Hematopoietic multipotent progenitor cell treated with erythropoietin and hydrocortisone succinate and interleukin-3 and kit ligand, for 8 days (in vitro differentiated cells): ENCODE results near the gene KCNJ3.

Source experiments
- DNase-seq: peaks from one replicate; pipeline ENCODE4 v3.0.0-alpha.2; 2015

The KCNJ3 gene, protein sequence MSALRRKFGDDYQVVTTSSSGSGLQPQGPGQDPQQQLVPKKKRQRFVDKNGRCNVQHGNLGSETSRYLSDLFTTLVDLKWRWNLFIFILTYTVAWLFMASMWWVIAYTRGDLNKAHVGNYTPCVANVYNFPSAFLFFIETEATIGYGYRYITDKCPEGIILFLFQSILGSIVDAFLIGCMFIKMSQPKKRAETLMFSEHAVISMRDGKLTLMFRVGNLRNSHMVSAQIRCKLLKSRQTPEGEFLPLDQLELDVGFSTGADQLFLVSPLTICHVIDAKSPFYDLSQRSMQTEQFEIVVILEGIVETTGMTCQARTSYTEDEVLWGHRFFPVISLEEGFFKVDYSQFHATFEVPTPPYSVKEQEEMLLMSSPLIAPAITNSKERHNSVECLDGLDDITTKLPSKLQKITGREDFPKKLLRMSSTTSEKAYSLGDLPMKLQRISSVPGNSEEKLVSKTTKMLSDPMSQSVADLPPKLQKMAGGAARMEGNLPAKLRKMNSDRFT

DNA sequence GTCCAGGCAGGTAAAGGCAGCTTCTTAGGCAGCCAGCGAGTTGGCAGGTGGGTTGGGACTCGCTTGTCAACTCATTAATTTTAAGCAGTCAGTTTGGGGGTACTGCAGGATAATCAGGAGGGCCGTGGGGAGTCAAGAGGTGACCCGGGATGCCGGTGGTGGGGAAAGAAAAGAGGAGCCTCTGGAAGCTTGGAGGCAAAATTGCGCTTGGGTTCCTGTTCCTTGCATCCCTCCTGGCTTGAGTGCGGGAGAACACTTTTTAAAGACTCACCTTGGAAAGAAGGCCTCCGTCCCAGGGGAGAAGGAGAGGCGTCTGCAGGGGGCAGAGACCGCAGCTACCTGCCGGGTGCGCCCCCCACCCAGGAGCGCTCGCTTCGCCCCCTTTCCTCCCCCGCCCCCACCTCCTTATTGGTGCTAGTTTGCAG, at the start of gene KCNJ3:
TSS of gene KCNJ3 (plus strand) at position 400 of the 425 bp plus-strand sequence. CDS start 81 bp downstream, outside the sequence.
- no peak for DNase-seq

DNA sequence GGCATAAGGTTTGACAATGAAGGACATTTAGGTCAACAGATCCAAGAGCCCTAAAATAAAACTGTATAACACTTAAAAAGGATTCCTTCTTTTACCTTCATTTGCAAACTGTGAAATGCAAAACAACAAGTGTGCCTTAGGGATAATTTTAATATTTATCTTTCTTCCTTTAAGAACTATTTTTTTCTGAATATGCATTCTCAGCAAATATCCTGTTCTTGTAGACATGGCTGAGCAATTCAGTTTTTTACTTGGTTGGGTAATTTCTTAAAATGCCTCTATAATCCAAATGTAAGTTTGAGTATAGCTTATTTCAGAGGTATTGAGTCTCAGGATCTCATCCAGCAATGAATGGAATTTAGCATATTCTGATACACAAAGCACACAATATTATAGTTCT, 43.0 kb upstream of the KCNJ3 start:
- no peak for DNase-seq

DNA sequence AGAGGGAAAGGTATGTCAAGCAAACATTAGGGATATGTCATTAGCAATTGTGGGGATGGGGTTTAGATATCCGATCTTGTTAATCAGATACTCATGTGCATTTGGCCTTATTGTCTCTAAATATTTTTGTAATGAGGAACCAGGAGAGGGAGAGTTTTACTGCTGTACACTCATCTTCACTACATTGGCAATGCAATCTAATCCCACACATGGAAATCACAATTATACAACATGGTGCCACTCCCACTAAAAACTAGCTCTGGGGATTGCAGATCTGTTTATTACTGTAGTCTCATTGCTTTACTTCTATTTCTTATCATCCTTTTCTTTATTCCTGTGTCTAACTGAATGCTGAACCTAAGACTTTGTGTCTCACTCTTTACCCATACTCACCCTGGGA, 39.6 kb upstream of the KCNJ3 start:
- DNase-seq, result no peak

DNA sequence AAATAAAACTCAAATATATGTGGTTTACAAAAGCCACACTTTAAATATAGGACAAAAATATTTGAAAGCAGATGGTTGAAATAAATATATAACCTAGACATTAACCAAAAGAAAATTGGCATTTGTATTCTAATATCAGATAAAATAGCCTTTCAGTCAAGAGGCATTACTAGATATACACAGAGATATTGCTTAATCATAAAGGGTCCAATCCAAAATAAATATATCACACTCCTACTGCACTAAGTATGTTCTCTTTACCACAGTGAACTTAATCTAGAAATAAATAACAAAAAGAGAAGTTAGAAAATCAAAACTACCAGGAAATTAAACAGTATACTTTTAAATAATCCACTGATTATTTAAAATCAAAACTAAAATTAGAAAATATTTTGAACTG, 34.2 kb upstream of the KCNJ3 start:
- DNase-seq, result no peak

GRCh38 chr2:154670083-154670482, 28.4 kb upstream of the KCNJ3 start:
- no peak for DNase-seq

DNA sequence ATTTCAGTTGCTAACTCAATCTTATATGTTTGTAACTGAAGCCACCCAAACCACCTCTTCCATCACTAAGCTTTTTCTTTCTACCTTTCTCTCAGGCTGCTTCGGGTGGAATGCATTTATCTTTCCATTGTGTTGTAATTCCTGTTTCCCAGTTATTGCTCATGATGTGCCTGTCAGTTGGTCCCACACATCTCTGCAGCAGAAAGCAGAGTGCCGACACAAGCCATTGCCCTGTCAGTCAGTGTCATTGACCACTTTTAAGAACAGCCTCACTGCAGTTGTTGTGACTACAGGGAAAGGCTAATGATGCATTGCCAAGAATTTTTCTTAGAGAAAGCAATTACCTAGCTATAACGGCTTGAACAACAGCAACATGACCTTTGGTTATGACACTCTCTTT, 24.8 kb upstream of the KCNJ3 start:
- DNase-seq, result no peak

- no peak for DNase-seq
These were observed 21.1 kb upstream of the KCNJ3 start for GRCh38 chr2:154677401-154677800.

GRCh38 chr2:154681741-154682140, 16.8 kb upstream of the KCNJ3 start:
- DNase-seq, result no peak

- DNase-seq, result no peak
These were observed 12.3 kb upstream of the KCNJ3 start for GRCh38 chr2:154686162-154686561.

- DNase-seq, result no peak
These were observed 10.1 kb upstream of the KCNJ3 start for GRCh38 chr2:154688373-154688772.

DNA sequence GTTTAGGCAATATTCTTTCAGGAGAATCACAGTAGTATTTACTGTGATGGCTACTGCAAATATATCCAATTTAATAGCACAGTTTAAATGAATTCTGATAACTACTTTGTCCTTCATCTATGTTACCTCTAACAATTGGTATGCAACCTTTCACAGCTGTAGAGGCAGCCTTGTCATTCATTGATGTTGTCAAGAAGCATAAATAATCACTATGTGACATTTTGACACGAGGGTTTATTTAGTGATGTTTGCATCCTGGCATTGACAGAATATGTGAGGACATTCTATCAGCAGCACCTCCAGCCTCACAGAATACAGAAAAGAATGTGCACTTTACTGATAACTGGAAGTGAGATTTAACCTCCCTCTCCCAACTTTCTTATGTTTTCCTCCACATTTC, 9.3 kb upstream of the KCNJ3 start:
- no peak for DNase-seq

DNA sequence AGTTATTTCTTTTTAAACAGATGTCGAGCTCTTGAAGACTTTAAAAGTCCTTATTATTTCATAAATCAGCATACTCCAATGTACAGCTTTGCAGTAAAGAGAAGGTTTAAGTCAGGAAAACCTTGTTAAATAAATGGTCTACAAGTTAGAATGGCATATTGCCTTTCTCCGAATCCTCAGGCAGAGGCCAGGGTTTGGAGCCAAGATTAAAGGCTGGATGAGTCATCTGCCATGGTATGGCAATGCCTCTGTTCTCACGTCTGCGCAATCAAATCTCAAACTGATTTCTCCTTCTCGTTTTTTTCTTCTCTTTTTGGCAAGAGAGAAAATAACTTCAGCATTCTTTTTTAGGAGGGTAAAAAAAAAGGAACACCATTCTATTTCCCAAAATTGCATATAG, 5.6 kb upstream of the KCNJ3 start:
- DNase-seq, result no peak

- DNase-seq, result no peak
These were observed 4.7 kb upstream of the KCNJ3 start for GRCh38 chr2:154693741-154694340.

DNA sequence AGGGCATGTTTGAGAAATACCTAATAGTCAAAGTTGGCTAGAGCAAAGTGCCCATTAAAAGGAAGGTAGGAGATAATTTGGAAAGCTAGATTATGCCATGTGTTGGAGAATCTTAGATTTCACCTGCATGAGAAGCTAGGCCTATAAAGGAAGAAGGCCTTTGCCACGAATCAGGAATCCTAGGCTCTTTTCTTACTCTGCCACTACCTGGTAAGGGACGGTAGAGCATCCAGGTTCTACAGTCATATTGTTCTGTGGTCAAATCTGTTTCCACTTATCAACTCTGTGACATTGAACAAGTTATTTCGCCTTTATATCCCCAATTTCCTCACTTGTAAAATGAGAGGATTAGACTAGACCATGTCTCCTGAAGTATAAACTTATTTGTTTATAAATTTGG, 3.6 kb upstream of the KCNJ3 start:
- no peak for DNase-seq

DNA sequence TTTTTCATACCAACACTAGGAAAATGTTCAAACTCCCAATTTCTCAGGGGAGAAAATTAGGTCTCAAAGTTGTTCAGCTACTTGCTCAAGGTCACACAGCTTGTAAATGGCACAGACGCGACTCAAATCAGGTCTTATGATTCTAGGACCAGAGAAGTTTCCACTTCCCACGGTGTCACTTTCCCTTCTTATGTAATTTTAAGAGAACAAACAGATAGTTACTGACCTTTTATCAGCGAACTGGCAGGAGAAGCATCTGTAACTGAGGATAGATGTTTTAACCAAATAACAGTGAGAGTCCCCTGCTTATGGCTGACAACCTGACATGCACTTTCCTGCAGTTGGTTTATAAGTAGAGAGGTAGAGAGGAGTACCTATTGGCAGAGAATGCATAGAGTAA, 2.1 kb upstream of the KCNJ3 start:
- DNase-seq, result no peak

- DNase-seq, result no peak
These were observed 1.6 kb upstream of the KCNJ3 start for GRCh38 chr2:154696810-154697417.

GRCh38 chr2:154697418-154698252, 860 bp upstream of the KCNJ3 start:
- DNase-seq, result no peak

- no peak for DNase-seq
These were observed 453 bp downstream of the KCNJ3 start for GRCh38 chr2:154698721-154699574.

DNA sequence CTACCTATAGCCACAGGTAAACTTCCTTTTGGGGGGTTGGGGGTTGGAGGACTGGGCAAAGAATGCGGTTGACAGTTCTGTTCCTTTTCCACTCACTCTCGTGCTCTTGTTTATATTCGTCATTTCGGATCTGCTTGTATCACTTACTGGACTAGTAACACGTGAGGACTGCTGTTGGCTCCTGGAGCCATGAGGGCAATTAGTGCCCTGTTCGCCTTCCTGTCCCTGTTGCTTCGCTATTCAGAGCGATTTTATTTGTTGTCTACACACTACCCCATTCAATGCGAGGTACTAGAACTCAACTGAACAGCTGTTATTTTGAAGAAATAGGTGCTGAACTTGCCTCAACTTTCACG, 1.1 kb downstream of the KCNJ3 start:
- no peak for DNase-seq

DNA sequence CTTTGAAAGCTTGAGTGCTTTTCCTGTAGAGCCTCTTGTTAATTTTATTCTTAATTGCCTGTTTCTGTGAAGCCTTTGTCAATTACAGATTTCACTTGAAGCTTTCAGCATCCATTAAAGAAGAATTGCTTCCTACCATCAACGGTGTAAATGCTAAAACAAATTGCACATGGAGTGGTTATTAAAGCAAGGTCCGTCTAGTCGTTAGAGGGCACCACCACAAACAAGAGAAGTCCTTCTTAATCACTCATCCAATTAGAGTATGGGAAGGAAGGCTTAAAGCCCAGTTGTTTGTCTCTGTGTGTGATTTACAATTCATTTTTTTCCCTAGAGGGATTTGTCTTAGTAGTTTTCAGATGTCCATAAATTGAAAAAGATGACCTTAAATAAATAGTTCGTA, 1.6 kb downstream of the KCNJ3 start:
- no peak for DNase-seq

- no peak for DNase-seq
These were observed 6.5 kb downstream of the KCNJ3 start for GRCh38 chr2:154704991-154705390.

GRCh38 chr2:154706660-154707059, 8.2 kb downstream of the KCNJ3 start:
- DNase-seq, result no peak
